ENCODE data around the gene C2orf69.
"Not testable (repeated sequence)": the region's sequence is repeated elsewhere in the genome, so short reads cannot be mapped to it uniquely, and the experiment has no call there.

C2orf69 gene

GRCh38 chr2:199883474-199884212 is 27.4 kb upstream of the C2orf69 start:
- Histone ChIP-seq H3K27me3 (ENCODE audit: control insufficient read depth, insufficient read depth, low read length) (no peaks in the 10 kb centered on the region), H3K27ac (ENCODE audit: low read depth, low read length) (no peak overlapping the region), H3K4me1 (ENCODE audit: control insufficient read depth, insufficient read depth, low read length) (no peaks in the 10 kb centered on the region), H3K9ac (ENCODE audit: low read depth, low read length) (no peak overlapping the region), H3K4me3 (ENCODE audit: low read depth, low read length) (no peak overlapping the region), H3K9me3 (ENCODE audit: control insufficient read depth, insufficient read depth, low read length) (no peaks in the 10 kb centered on the region), H3K36me3 (ENCODE audit: control insufficient read depth, insufficient read depth, low read length) (no peaks in the 10 kb centered on the region)

GRCh38 chr2:199895406-199895805 is 15.7 kb upstream of the C2orf69 start:
- H3K9me3 ChIP-seq (ENCODE audit: control insufficient read depth, insufficient read depth, low read length), result no peaks in the 10 kb centered on the region
- no peak overlapping the region for H3K9ac ChIP-seq (ENCODE audit: low read depth, low read length)
- no peak overlapping the region for H3K4me3 ChIP-seq (ENCODE audit: low read depth, low read length)
- no peaks in the 10 kb centered on the region for H3K36me3 ChIP-seq (ENCODE audit: control insufficient read depth, insufficient read depth, low read length)
- no peaks in the 10 kb centered on the region for H3K27me3 ChIP-seq (ENCODE audit: control insufficient read depth, insufficient read depth, low read length)
- H3K4me1 ChIP-seq (ENCODE audit: control insufficient read depth, insufficient read depth, low read length), result no peaks in the 10 kb centered on the region
- no peak overlapping the region for H3K27ac ChIP-seq (ENCODE audit: low read depth, low read length)

- Histone ChIP-seq H3K27me3 (ENCODE audit: control insufficient read depth, insufficient read depth, low read length) (no peaks in the 10 kb centered on the region), H3K9ac (ENCODE audit: low read depth, low read length) (no peak overlapping the region), H3K27ac (ENCODE audit: low read depth, low read length) (no peak overlapping the region), H3K36me3 (ENCODE audit: control insufficient read depth, insufficient read depth, low read length) (no peaks in the 10 kb centered on the region), H3K9me3 (ENCODE audit: control insufficient read depth, insufficient read depth, low read length) (no peaks in the 10 kb centered on the region), H3K4me3 (ENCODE audit: low read depth, low read length) (no peak overlapping the region), H3K4me1 (ENCODE audit: control insufficient read depth, insufficient read depth, low read length) (no peaks in the 10 kb centered on the region)
Measured at GRCh38 chr2:199896617-199897016, 14.5 kb upstream of the C2orf69 start.

- Histone ChIP-seq H3K9me3 (ENCODE audit: control insufficient read depth, insufficient read depth, low read length) (no peaks in the 10 kb centered on the region), H3K27ac (ENCODE audit: low read depth, low read length) (no peak overlapping the region), H3K4me1 (ENCODE audit: control insufficient read depth, insufficient read depth, low read length) (no peaks in the 10 kb centered on the region), H3K4me3 (ENCODE audit: low read depth, low read length) (no peak overlapping the region), H3K9ac (ENCODE audit: low read depth, low read length) (no peak overlapping the region), H3K36me3 (ENCODE audit: control insufficient read depth, insufficient read depth, low read length) (no peaks in the 10 kb centered on the region), H3K27me3 (ENCODE audit: control insufficient read depth, insufficient read depth, low read length) (no peaks in the 10 kb centered on the region)
Measured at GRCh38 chr2:199901942-199902341, 9.2 kb upstream of the C2orf69 start.

GRCh38 chr2:199902486-199903110 is 8.5 kb upstream of the C2orf69 start:
- no peak overlapping the region for H3K27ac ChIP-seq (ENCODE audit: low read depth, low read length)
- no peaks in the 10 kb centered on the region for H3K27me3 ChIP-seq (ENCODE audit: control insufficient read depth, insufficient read depth, low read length)
- no peak overlapping the region for H3K4me3 ChIP-seq (ENCODE audit: low read depth, low read length)
- H3K4me1 ChIP-seq (ENCODE audit: control insufficient read depth, insufficient read depth, low read length), result no peaks in the 10 kb centered on the region
- H3K9ac ChIP-seq (ENCODE audit: low read depth, low read length), result no peak overlapping the region
- no peaks in the 10 kb centered on the region for H3K9me3 ChIP-seq (ENCODE audit: control insufficient read depth, insufficient read depth, low read length)
- H3K36me3 ChIP-seq (ENCODE audit: control insufficient read depth, insufficient read depth, low read length), result no peaks in the 10 kb centered on the region

GRCh38 chr2:199903111-199903510 is 8.0 kb upstream of the C2orf69 start:
- H3K9ac ChIP-seq (ENCODE audit: low read depth, low read length), result no peak overlapping the region
- H3K36me3 ChIP-seq (ENCODE audit: control insufficient read depth, insufficient read depth, low read length), result no peaks in the 10 kb centered on the region
- no peaks in the 10 kb centered on the region for H3K27me3 ChIP-seq (ENCODE audit: control insufficient read depth, insufficient read depth, low read length)
- no peak overlapping the region for H3K27ac ChIP-seq (ENCODE audit: low read depth, low read length)
- H3K4me3 ChIP-seq (ENCODE audit: low read depth, low read length), result no peak overlapping the region
- no peaks in the 10 kb centered on the region for H3K9me3 ChIP-seq (ENCODE audit: control insufficient read depth, insufficient read depth, low read length)
- H3K4me1 ChIP-seq (ENCODE audit: control insufficient read depth, insufficient read depth, low read length), result no peaks in the 10 kb centered on the region

- Histone ChIP-seq H3K9me3 (ENCODE audit: control insufficient read depth, insufficient read depth, low read length) (no peaks in the 10 kb centered on the region), H3K36me3 (ENCODE audit: control insufficient read depth, insufficient read depth, low read length) (no peaks in the 10 kb centered on the region), H3K9ac (ENCODE audit: low read depth, low read length) (no peak overlapping the region), H3K4me1 (ENCODE audit: control insufficient read depth, insufficient read depth, low read length) (peaks cover 9% of the 10 kb centered on the region), H3K4me3 (ENCODE audit: low read depth, low read length) (no peak overlapping the region), H3K27ac (ENCODE audit: low read depth, low read length) (no peak overlapping the region), H3K27me3 (ENCODE audit: control insufficient read depth, insufficient read depth, low read length) (no peaks in the 10 kb centered on the region)
Measured at GRCh38 chr2:199907008-199907714, 3.9 kb upstream of the C2orf69 start.

- Histone ChIP-seq H3K27ac (ENCODE audit: low read depth, low read length) (peak overlapping the region; percentile 95), H3K4me3 (ENCODE audit: low read depth, low read length) (peak overlapping the region; percentile 99), H3K4me1 (ENCODE audit: control insufficient read depth, insufficient read depth, low read length) (peaks cover 13% of the 10 kb centered on the region), H3K27me3 (ENCODE audit: control insufficient read depth, insufficient read depth, low read length) (no peaks in the 10 kb centered on the region), H3K36me3 (ENCODE audit: control insufficient read depth, insufficient read depth, low read length) (peaks cover 19% of the 10 kb centered on the region), H3K9me3 (ENCODE audit: control insufficient read depth, insufficient read depth, low read length) (no peaks in the 10 kb centered on the region), H3K9ac (ENCODE audit: low read depth, low read length) (peak overlapping the region; percentile 89)
Measured at GRCh38 chr2:199910338-199911051, 598 bp upstream of the C2orf69 start.

- H3K9me3 ChIP-seq (ENCODE audit: control insufficient read depth, insufficient read depth, low read length), result peaks cover 13% of the 10 kb centered on the region
- peak overlapping the region; percentile 94 for H3K27ac ChIP-seq (ENCODE audit: low read depth, low read length)
- H3K27me3 ChIP-seq (ENCODE audit: control insufficient read depth, insufficient read depth, low read length), result no peaks in the 10 kb centered on the region
- H3K9ac ChIP-seq (ENCODE audit: low read depth, low read length), result peak overlapping the region; percentile 91
- H3K4me3 ChIP-seq (ENCODE audit: low read depth, low read length), result peak overlapping the region; percentile 99
- peaks cover 13% of the 10 kb centered on the region for H3K4me1 ChIP-seq (ENCODE audit: control insufficient read depth, insufficient read depth, low read length)
- peaks cover 31% of the 10 kb centered on the region for H3K36me3 ChIP-seq (ENCODE audit: control insufficient read depth, insufficient read depth, low read length)
Measured at GRCh38 chr2:199911877-199912161, 726 bp downstream of the C2orf69 start.

- peaks cover 17% of the 10 kb centered on the region for H3K9me3 ChIP-seq (ENCODE audit: control insufficient read depth, insufficient read depth, low read length)
- peaks cover 13% of the 10 kb centered on the region for H3K4me1 ChIP-seq (ENCODE audit: control insufficient read depth, insufficient read depth, low read length)
- peaks cover 40% of the 10 kb centered on the region for H3K36me3 ChIP-seq (ENCODE audit: control insufficient read depth, insufficient read depth, low read length)
- peak overlapping the region; percentile 99 for H3K4me3 ChIP-seq (ENCODE audit: low read depth, low read length)
- peak overlapping the region; percentile 91; the same call in 1 of the 2 replicates for H3K9ac ChIP-seq (ENCODE audit: low read depth, low read length)
- not testable (repeated sequence) for H3K27me3 ChIP-seq (ENCODE audit: control insufficient read depth, insufficient read depth, low read length); H3K27ac ChIP-seq (ENCODE audit: low read depth, low read length)
Measured at GRCh38 chr2:199912553-199913114, 1.5 kb downstream of the C2orf69 start.

All from HUES48 (cell line).